ENCODE results near the gene NCAPG2. TPM values are rescaled to one million over a fixed set of nuclear protein-coding genes. Genes with fewer than 3 reads are reported as not detected.
"Not testable (repeated sequence)": the region's sequence is repeated elsewhere in the genome, so short reads cannot be mapped to it uniquely, and the experiment has no call there.

NCAPG2 gene
- total and polyA plus RNA-seq, 2 donors, result 6.4 to 24.3 TPM

GRCh38 chr7:158642149-158642548, 62.5 kb downstream of the NCAPG2 start:
- no peak overlapping the region for H3K4me3 ChIP-seq (ENCODE audit: low read depth, low read length)
- no peaks in the 10 kb centered on the region for H3K36me3 ChIP-seq (ENCODE audit: insufficient read depth)
- DNase-seq (ENCODE audit: extremely low spot score), result no peak
- no peaks in the 10 kb centered on the region for H3K4me1 ChIP-seq (ENCODE audit: insufficient read depth)
- 97% methylated on average over 4 of the region's 4 CpGs for WGBS
- H3K27ac ChIP-seq (ENCODE audit: low read depth), result no peak overlapping the region

GRCh38 chr7:158638001-158638400, 66.6 kb downstream of the NCAPG2 start:
- H3K27ac ChIP-seq (ENCODE audit: low read depth), result no peak overlapping the region
- no peaks in the 10 kb centered on the region for H3K36me3 ChIP-seq (ENCODE audit: insufficient read depth)
- no peaks in the 10 kb centered on the region for H3K4me1 ChIP-seq (ENCODE audit: insufficient read depth)
- H3K4me3 ChIP-seq (ENCODE audit: low read depth, low read length), result no peak overlapping the region
- DNase-seq (ENCODE audit: extremely low spot score), result no peak
- 96% methylated on average over 7 of the region's 7 CpGs for WGBS

GRCh38 chr7:158633055-158633956, 71.3 kb downstream of the NCAPG2 start:
- no peak overlapping the region for H3K27ac ChIP-seq (ENCODE audit: low read depth)
- DNase-seq (ENCODE audit: extremely low spot score), result no peak
- no peaks in the 10 kb centered on the region for H3K4me1 ChIP-seq (ENCODE audit: insufficient read depth)
- WGBS, result 92% methylated on average over 11 of the region's 11 CpGs
- H3K4me3 ChIP-seq (ENCODE audit: low read depth, low read length), result no peak overlapping the region
- H3K36me3 ChIP-seq (ENCODE audit: insufficient read depth), result no peaks in the 10 kb centered on the region

- no peak for DNase-seq (ENCODE audit: extremely low spot score)
- Histone ChIP-seq H3K27ac (ENCODE audit: low read depth) (no peak overlapping the region), H3K36me3 (ENCODE audit: insufficient read depth) (no peaks in the 10 kb centered on the region), H3K4me3 (ENCODE audit: low read depth, low read length) (no peak overlapping the region), H3K4me1 (ENCODE audit: insufficient read depth) (no peaks in the 10 kb centered on the region)
- 95% methylated on average over 3 of the region's 3 CpGs for WGBS
Observed at GRCh38 chr7:158631574-158632195, 72.9 kb downstream of the NCAPG2 start.

- not testable (repeated sequence) for H3K27ac ChIP-seq (ENCODE audit: low read depth); H3K4me1 ChIP-seq (ENCODE audit: insufficient read depth); DNase-seq (ENCODE audit: extremely low spot score); H3K36me3 ChIP-seq (ENCODE audit: insufficient read depth); H3K4me3 ChIP-seq (ENCODE audit: low read depth, low read length)
- 94% methylated on average over 8 of the region's 8 CpGs for WGBS
Observed at GRCh38 chr7:158626289-158626688, 78.3 kb downstream of the NCAPG2 start.

- no peak for DNase-seq (ENCODE audit: extremely low spot score)
- WGBS, result 92% methylated on average over 13 of the region's 13 CpGs
- no peaks in the 10 kb centered on the region for H3K4me1 ChIP-seq (ENCODE audit: insufficient read depth)
- no peak overlapping the region for H3K4me3 ChIP-seq (ENCODE audit: low read depth, low read length)
- no peak overlapping the region for H3K27ac ChIP-seq (ENCODE audit: low read depth)
- H3K36me3 ChIP-seq (ENCODE audit: insufficient read depth), result no peaks in the 10 kb centered on the region
Observed at GRCh38 chr7:158623241-158623640, 81.4 kb downstream of the NCAPG2 start.

GRCh38 chr7:158620839-158621441, 83.7 kb downstream of the NCAPG2 start:
- no peak for DNase-seq (ENCODE audit: extremely low spot score)
- no peak overlapping the region for H3K27ac ChIP-seq (ENCODE audit: low read depth)
- no peak overlapping the region for H3K4me3 ChIP-seq (ENCODE audit: low read depth, low read length)
- WGBS, result 89% methylated on average over 6 of the region's 6 CpGs
- no peaks in the 10 kb centered on the region for H3K4me1 ChIP-seq (ENCODE audit: insufficient read depth)
- no peaks in the 10 kb centered on the region for H3K36me3 ChIP-seq (ENCODE audit: insufficient read depth)

GRCh38 chr7:158620418-158620817, 84.2 kb downstream of the NCAPG2 start:
- Histone ChIP-seq H3K36me3 (ENCODE audit: insufficient read depth) (no peaks in the 10 kb centered on the region), H3K4me1 (ENCODE audit: insufficient read depth) (no peaks in the 10 kb centered on the region), H3K27ac (ENCODE audit: low read depth) (no peak overlapping the region), H3K4me3 (ENCODE audit: low read depth, low read length) (no peak overlapping the region)
- DNase-seq (ENCODE audit: extremely low spot score), result no peak
- WGBS, result 97% methylated on average over 5 of the region's 5 CpGs

GRCh38 chr7:158618745-158619140, 85.9 kb downstream of the NCAPG2 start:
- WGBS, result 96% methylated on average over 4 of the region's 4 CpGs
- no peaks in the 10 kb centered on the region for H3K36me3 ChIP-seq (ENCODE audit: insufficient read depth)
- no peaks in the 10 kb centered on the region for H3K4me1 ChIP-seq (ENCODE audit: insufficient read depth)
- H3K27ac ChIP-seq (ENCODE audit: low read depth), result no peak overlapping the region
- DNase-seq (ENCODE audit: extremely low spot score), result no peak
- no peak overlapping the region for H3K4me3 ChIP-seq (ENCODE audit: low read depth, low read length)

- Histone ChIP-seq H3K27ac (ENCODE audit: low read depth) (no peak overlapping the region), H3K4me1 (ENCODE audit: insufficient read depth) (no peaks in the 10 kb centered on the region), H3K36me3 (ENCODE audit: insufficient read depth) (no peaks in the 10 kb centered on the region), H3K4me3 (ENCODE audit: low read depth, low read length) (no peak overlapping the region)
- no peak for DNase-seq (ENCODE audit: extremely low spot score)
- 79% methylated on average over 3 of the region's 3 CpGs for WGBS
Observed at GRCh38 chr7:158617737-158618128, 86.9 kb downstream of the NCAPG2 start.

GRCh38 chr7:158616050-158616449, 88.6 kb downstream of the NCAPG2 start:
- H3K36me3 ChIP-seq (ENCODE audit: insufficient read depth), result no peaks in the 10 kb centered on the region
- H3K27ac ChIP-seq (ENCODE audit: low read depth), result no peak overlapping the region
- no peaks in the 10 kb centered on the region for H3K4me1 ChIP-seq (ENCODE audit: insufficient read depth)
- no peak overlapping the region for H3K4me3 ChIP-seq (ENCODE audit: low read depth, low read length)
- WGBS, result 65% methylated on average over 2 of the region's 2 CpGs
- DNase-seq (ENCODE audit: extremely low spot score), result no peak

- DNase-seq (ENCODE audit: extremely low spot score), result no peak
- H3K4me1 ChIP-seq (ENCODE audit: insufficient read depth), result no peaks in the 10 kb centered on the region
- H3K27ac ChIP-seq (ENCODE audit: low read depth), result no peak overlapping the region
- H3K36me3 ChIP-seq (ENCODE audit: insufficient read depth), result no peaks in the 10 kb centered on the region
- no peak overlapping the region for H3K4me3 ChIP-seq (ENCODE audit: low read depth, low read length)
- WGBS, result 44% methylated on average over 1 of the region's 1 CpG
Observed at GRCh38 chr7:158614700-158615099, 89.9 kb downstream of the NCAPG2 start.

GRCh38 chr7:158613481-158613880, 91.1 kb downstream of the NCAPG2 start:
- no peak overlapping the region for H3K4me3 ChIP-seq (ENCODE audit: low read depth, low read length)
- peak; percentile 10 for DNase-seq (ENCODE audit: extremely low spot score)
- H3K27ac ChIP-seq (ENCODE audit: low read depth), result no peak overlapping the region
- WGBS, result over 99% methylated on average over 2 of the region's 2 CpGs
- no peaks in the 10 kb centered on the region for H3K4me1 ChIP-seq (ENCODE audit: insufficient read depth)
- H3K36me3 ChIP-seq (ENCODE audit: insufficient read depth), result no peaks in the 10 kb centered on the region

- H3K4me3 ChIP-seq (ENCODE audit: low read depth, low read length), result no peak overlapping the region
- DNase-seq (ENCODE audit: extremely low spot score), result no peak
- 92% methylated on average over 4 of the region's 4 CpGs for WGBS
- no peaks in the 10 kb centered on the region for H3K36me3 ChIP-seq (ENCODE audit: insufficient read depth)
- no peak overlapping the region for H3K27ac ChIP-seq (ENCODE audit: low read depth)
- no peaks in the 10 kb centered on the region for H3K4me1 ChIP-seq (ENCODE audit: insufficient read depth)
Observed at GRCh38 chr7:158612546-158612945, 92.1 kb downstream of the NCAPG2 start.
